Measurements from ENCODE around the gene PFDN1.

The PFDN1 gene

GRCh38 chr5:140236891-140237598, 65.9 kb downstream of the PFDN1 start:
- DNase-seq (ENCODE audit: low spot score) = no peak
- Histone ChIP-seq H3K4me3 (no peak overlapping the region), H3K27ac (no peak overlapping the region)
- TF ChIP-seq, protein P1, sequence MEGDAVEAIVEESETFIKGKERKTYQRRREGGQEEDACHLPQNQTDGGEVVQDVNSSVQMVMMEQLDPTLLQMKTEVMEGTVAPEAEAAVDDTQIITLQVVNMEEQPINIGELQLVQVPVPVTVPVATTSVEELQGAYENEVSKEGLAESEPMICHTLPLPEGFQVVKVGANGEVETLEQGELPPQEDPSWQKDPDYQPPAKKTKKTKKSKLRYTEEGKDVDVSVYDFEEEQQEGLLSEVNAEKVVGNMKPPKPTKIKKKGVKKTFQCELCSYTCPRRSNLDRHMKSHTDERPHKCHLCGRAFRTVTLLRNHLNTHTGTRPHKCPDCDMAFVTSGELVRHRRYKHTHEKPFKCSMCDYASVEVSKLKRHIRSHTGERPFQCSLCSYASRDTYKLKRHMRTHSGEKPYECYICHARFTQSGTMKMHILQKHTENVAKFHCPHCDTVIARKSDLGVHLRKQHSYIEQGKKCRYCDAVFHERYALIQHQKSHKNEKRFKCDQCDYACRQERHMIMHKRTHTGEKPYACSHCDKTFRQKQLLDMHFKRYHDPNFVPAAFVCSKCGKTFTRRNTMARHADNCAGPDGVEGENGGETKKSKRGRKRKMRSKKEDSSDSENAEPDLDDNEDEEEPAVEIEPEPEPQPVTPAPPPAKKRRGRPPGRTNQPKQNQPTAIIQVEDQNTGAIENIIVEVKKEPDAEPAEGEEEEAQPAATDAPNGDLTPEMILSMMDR (IDR thresholded peaks at IDR 0.05) = no peak

DNA sequence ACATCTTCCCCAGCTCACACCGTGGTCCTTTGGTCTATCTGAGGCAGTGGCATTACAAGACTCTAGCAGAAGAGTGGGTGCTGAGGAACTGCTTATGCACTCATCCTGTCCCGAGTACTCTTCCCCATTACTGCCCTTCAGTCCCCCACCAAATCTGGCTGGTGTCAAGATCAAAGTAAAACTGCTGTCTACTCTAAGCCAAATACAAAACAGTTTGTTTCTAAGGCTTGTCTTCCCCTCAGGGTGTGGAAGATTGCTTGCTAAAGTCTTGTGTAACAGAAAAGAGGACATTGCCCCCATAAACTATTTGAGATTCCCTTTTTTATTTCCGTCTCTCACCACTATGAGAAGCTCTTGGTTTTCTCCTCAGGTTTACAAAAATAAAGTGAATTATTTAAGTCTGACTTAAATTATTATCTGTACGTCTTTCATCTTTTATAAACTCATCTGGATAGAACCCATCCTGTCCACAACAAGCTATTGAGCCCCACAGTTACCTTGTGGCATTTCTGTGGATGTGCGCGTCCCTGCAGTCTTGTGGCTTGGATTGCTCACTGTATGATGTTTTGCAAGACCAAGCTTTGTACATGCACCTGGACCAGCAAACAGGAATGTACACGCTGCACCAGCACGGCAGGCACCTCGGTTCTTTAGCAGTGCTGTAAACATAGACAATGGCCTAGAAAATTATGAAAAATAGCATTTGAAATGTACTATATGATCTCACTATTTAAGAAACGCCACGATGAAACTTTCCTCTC, 66.9 kb downstream of the PFDN1 start:
- Histone ChIP-seq H3K4me3 (no peak overlapping the region), H3K27ac (no peak overlapping the region)
- TF ChIP-seq, protein P1 (IDR thresholded peaks at IDR 0.05) = no peak
- DNase-seq (ENCODE audit: low spot score) = no peak

DNA sequence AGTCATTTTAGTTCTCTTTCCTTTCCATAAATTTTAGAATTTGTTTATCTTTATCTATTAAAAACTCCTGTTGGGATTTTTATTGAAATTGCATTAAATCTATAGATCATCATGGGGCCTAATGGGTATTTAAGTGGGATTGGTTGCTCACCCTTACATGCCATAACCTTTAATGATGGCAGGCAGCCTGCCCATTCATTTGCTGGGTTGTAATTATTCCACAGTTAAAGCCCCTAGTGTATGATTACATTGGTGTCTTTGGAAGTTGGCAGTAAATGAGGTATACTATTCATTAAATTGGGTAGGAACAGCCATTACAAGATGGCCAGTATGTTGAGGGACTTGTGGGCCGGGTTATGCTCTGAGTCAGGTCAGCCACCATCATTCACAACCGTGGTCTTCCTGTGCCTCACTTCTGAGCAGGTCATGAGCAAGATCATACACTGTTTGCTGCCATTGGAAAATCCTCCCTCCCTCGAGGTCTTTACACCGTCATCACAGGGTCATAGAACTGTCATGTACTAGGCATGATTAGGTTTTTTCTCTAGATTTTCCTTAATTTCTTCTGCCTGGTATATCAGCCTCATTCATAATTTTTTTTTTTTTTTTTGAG, 68.4 kb downstream of the PFDN1 start:
- TF ChIP-seq, protein P1 (IDR thresholded peaks at IDR 0.05) = no peak
- no peak for DNase-seq (ENCODE audit: low spot score)
- Histone ChIP-seq H3K27ac (no peak overlapping the region), H3K4me3 (no peak overlapping the region)

GRCh38 chr5:140232731-140233130, 70.2 kb downstream of the PFDN1 start:
- Histone ChIP-seq H3K27ac (no peak overlapping the region), H3K4me3 (no peak overlapping the region)
- no peak for DNase-seq (ENCODE audit: low spot score)
- TF ChIP-seq, protein P1 (IDR thresholded peaks at IDR 0.05) = no peak

DNA sequence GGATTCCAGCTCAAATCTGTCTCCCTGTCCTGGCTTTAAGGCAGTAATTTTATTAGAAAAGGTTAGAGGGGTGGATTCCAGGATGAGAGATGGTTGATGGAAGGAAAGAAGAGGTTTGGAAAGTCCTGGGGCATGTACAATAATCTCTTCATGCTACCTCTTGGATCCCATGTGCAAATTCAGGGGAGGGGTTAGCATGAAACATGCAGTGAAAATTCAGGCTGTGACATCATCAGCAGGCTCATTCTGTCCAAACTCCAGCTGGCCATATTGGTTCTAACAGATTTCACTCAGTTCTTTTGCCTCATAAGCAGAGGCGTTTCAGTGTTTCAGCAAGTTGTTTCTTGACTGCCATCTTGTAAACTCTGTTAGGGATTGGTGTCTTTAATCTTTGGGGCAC, 72.5 kb downstream of the PFDN1 start:
- H3K4me3 ChIP-seq = no peak overlapping the region
- DNase-seq (ENCODE audit: low spot score) = no peak
- TF ChIP-seq, protein P1 (IDR thresholded peaks at IDR 0.05) = no peak
- H3K27ac ChIP-seq = no peak overlapping the region

- TF ChIP-seq, protein P1 (IDR thresholded peaks at IDR 0.05) = no peak
- Histone ChIP-seq H3K27ac (no peak overlapping the region), H3K4me3 (no peak overlapping the region)
- no peak for DNase-seq (ENCODE audit: low spot score)
Observed at GRCh38 chr5:140228364-140228837, 74.5 kb downstream of the PFDN1 start.
